GM23338 (cell line): ENCODE measurements around the gene TULP1. TPM values are rescaled to one million over a fixed set of nuclear protein-coding genes. Genes with fewer than 3 reads are reported as not detected.

Experiments used
- ATAC-seq: fragments of 200-7000 bp; cut with Tn5 transposase; 3 replicates; pipeline ENCODE4 v1.9.1; 2020
- DNase-seq: peaks from one replicate; pipeline ENCODE4 v3.0.0-alpha.2; 2015; ENCODE audit warnings: low spot score
- H2AFZ ChIP-seq: fragments of 200-600 bp; sonication (generic); 2 replicates; pipeline ENCODE4 v1.8.0; 2016; ENCODE audit warnings: antibody characterized with exemption, mild to moderate bottlenecking, moderate library complexity
- H3F3A ChIP-seq: fragments of 200-600 bp; sonication (generic); replicated peaks from 2 replicates; pipeline ENCODE4 v1.8.0; 2017; ENCODE audit warnings: antibody characterized with exemption, mixed run types, low read depth
- H3K27ac ChIP-seq: fragments of 200-600 bp; sonication (generic); 2 replicates; pipeline ENCODE4 v1.6.1; 2016; ENCODE audit warnings: low read depth
- H3K27me3 ChIP-seq: fragments of 200-600 bp; sonication (generic); 2 replicates; pipeline ENCODE4 v1.8.0; 2016; ENCODE audit warnings: mild to moderate bottlenecking, mixed run types, moderate library complexity; ENCODE audit not compliant: insufficient read depth
- H3K36me3 ChIP-seq: fragments of 200-600 bp; sonication (generic); 2 replicates; pipeline ENCODE4 v1.8.0; 2016; ENCODE audit warnings: mild to moderate bottlenecking; ENCODE audit not compliant: insufficient read depth
- H3K4me1 ChIP-seq: fragments of 200-600 bp; sonication (generic); 2 replicates; pipeline ENCODE4 v1.8.0; 2016; ENCODE audit warnings: mild to moderate bottlenecking, moderate library complexity; ENCODE audit not compliant: insufficient read depth
- H3K4me2 ChIP-seq: fragments of 200-600 bp; sonication (generic); 2 replicates; pipeline ENCODE4 v1.7.1; 2017; ENCODE audit warnings: mixed run types
- H3K4me3 ChIP-seq: fragments of 200-600 bp; sonication (generic); 2 replicates; pipeline ENCODE4 v1.6.1; 2016; ENCODE audit warnings: mixed run types
- H3K79me2 ChIP-seq: fragments of 200-600 bp; sonication (generic); replicated peaks from 2 replicates; pipeline ENCODE4 v1.8.0; 2017; ENCODE audit warnings: mild to moderate bottlenecking; ENCODE audit not compliant: insufficient read depth
- H3K9me2 ChIP-seq: fragments of 200-600 bp; sonication (generic); 2 replicates; pipeline ENCODE4 v1.8.0; 2017; ENCODE audit not compliant: insufficient read depth
- H4K20me1 ChIP-seq: fragments of 200-600 bp; sonication (generic); replicated peaks from 2 replicates; pipeline ENCODE4 v1.8.0; 2017; ENCODE audit warnings: mild to moderate bottlenecking; ENCODE audit not compliant: insufficient read depth
- H3K27ac Mint-ChIP-seq: 2 replicates; pipeline ENCODE4 v1.8.0; 2020; ENCODE audit warnings: inconsistent platforms, mild to moderate bottlenecking, moderate library complexity, mixed read lengths
- H3K27me3 Mint-ChIP-seq: 3 replicates; pipeline ENCODE4 v1.8.0; 2022; ENCODE audit warnings: low read depth, mild to moderate bottlenecking, moderate library complexity, mixed read lengths, inconsistent platforms; ENCODE audit not compliant: insufficient read depth, poor library complexity
- H3K36me3 Mint-ChIP-seq: 3 replicates; pipeline ENCODE4 v1.8.0; 2021; ENCODE audit warnings: low read depth, mild to moderate bottlenecking, inconsistent platforms, moderate library complexity, mixed read lengths
- H3K4me1 Mint-ChIP-seq: 3 replicates; pipeline ENCODE4 v1.8.0; 2020; ENCODE audit warnings: mild to moderate bottlenecking, inconsistent platforms, mixed read lengths
- H3K4me3 Mint-ChIP-seq: 3 replicates; pipeline ENCODE4 v1.8.0; 2021; ENCODE audit warnings: moderate library complexity, mild to moderate bottlenecking, inconsistent platforms, mixed read lengths
- H3K9me3 Mint-ChIP-seq: 3 replicates; pipeline ENCODE4 v1.8.0; 2020; ENCODE audit warnings: moderate library complexity, mild to moderate bottlenecking, inconsistent platforms, mixed read lengths
- CTCF ChIP-seq, 2 experiments: fragments of 200-600 bp in 1 of 2; sonication (generic) in 1 of 2; conservative IDR thresholded peaks; 2 replicates each; pipeline versions ENCODE4 v1.5.1 to v1.6.1; 2016 to 2017; ENCODE audit warnings: antibody characterized with exemption in 2 of 2, low read depth in 2 of 2, mild to moderate bottlenecking in 2 of 2, moderate library complexity in 1 of 2
- EZH2 ChIP-seq: fragments of 200-600 bp; sonication (generic); IDR thresholded peaks from one replicate; pipeline ENCODE4 v1.8.0; 2017; ENCODE audit warnings: antibody characterized with exemption, mild to moderate bottlenecking, low read depth; ENCODE audit not compliant: unreplicated experiment
- JUNB ChIP-seq: IDR thresholded peaks from one replicate; pipeline ENCODE4 v1.6.1; 2016; ENCODE audit warnings: antibody characterized with exemption; ENCODE audit not compliant: unreplicated experiment
- STAT1 ChIP-seq: IDR thresholded peaks from one replicate; pipeline ENCODE4 v1.6.1; 2016; ENCODE audit warnings: antibody characterized with exemption; ENCODE audit not compliant: unreplicated experiment
- ZNF331 ChIP-seq: fragments of 250-450 bp; sonication (Bioruptor Pico); IDR thresholded peaks from 2 replicates; pipeline ENCODE4 v1.5.0; 2020; ENCODE audit warnings: low read depth, mild to moderate bottlenecking, moderate library complexity
- ZNF462 ChIP-seq: fragments of 250-450 bp; sonication (Bioruptor Pico); IDR thresholded peaks from 2 replicates; pipeline ENCODE4 v1.5.0; 2020; ENCODE audit warnings: mild to moderate bottlenecking, moderate library complexity
- polyA plus RNA-seq: library from polyadenylated mRNA; unstranded; fragments of >200 nt; fragmentation: Nextera tagmentation; extraction: Ambion mirVana; gene quantifications from 2 replicates; pipeline ENCODE4 v1.2.1, GENCODE V29; 2016
- total RNA-seq: library from RNA; depleted of rRNA; stranded (reverse); fragments of >200 nt; shearing (Covaris generic); gene quantifications from 2 replicates; pipeline ENCODE4 v1.2.3, GENCODE V29; 2014
- TF ChIP-seq, protein P1 (sequence below): IDR thresholded peaks from one replicate; pipeline ENCODE4 v1.6.1; 2018; ENCODE audit warnings: antibody characterized with exemption; ENCODE audit not compliant: unreplicated experiment

The TULP1 gene
- total and polyA plus RNA-seq, 2 experiments from 2014 or later = 3.0 to 3.8 TPM

- TF ChIP-seq CTCF (conservative IDR thresholded peaks at IDR 0.05; ENCODE audit: low read depth in 2 of 2) (no peak), ZNF331 (CRISPR knock-in tag) (no peak), STAT1 (no peak), EZH2 (no peak), JUNB (no peak)
- TF ChIP-seq, protein P1, sequence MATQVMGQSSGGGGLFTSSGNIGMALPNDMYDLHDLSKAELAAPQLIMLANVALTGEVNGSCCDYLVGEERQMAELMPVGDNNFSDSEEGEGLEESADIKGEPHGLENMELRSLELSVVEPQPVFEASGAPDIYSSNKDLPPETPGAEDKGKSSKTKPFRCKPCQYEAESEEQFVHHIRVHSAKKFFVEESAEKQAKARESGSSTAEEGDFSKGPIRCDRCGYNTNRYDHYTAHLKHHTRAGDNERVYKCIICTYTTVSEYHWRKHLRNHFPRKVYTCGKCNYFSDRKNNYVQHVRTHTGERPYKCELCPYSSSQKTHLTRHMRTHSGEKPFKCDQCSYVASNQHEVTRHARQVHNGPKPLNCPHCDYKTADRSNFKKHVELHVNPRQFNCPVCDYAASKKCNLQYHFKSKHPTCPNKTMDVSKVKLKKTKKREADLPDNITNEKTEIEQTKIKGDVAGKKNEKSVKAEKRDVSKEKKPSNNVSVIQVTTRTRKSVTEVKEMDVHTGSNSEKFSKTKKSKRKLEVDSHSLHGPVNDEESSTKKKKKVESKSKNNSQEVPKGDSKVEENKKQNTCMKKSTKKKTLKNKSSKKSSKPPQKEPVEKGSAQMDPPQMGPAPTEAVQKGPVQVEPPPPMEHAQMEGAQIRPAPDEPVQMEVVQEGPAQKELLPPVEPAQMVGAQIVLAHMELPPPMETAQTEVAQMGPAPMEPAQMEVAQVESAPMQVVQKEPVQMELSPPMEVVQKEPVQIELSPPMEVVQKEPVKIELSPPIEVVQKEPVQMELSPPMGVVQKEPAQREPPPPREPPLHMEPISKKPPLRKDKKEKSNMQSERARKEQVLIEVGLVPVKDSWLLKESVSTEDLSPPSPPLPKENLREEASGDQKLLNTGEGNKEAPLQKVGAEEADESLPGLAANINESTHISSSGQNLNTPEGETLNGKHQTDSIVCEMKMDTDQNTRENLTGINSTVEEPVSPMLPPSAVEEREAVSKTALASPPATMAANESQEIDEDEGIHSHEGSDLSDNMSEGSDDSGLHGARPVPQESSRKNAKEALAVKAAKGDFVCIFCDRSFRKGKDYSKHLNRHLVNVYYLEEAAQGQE = no peak
These were observed 6.7 kb downstream of the TULP1 start (continued) for GRCh38 chr6:35505999-35506412.

DNA sequence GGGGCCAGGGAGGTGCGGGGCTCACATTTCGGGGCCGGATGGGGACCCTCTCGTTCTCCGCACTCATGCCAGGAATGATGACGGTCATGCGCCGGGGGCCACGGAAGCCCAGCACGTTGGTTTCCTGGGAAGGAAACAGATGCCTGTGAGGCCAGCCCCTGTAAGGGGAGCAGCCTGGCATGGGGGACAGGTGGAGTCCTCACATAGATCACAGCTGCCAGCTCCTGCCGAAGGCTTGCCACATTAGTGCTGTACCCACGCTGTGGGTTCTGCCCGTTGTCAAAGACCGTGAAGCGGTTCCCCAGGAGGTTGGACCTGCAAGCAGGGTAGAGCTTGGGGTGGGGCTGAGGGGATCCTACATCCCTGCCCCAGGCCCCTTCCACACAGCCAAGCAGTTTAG, 9.2 kb downstream of the TULP1 start:
- no peak for DNase-seq
- H3K27me3 ChIP-seq = peaks cover 21% of the 10 kb centered on the region; the same call in 1 of the 2 replicates
- no peaks in the 10 kb centered on the region for H4K20me1 ChIP-seq
- H3K4me1 Mint-ChIP-seq = peaks cover 49% of the 10 kb centered on the region
- H3K4me3 Mint-ChIP-seq = no peak overlapping the region
- H3K36me3 ChIP-seq = no peaks in the 10 kb centered on the region
- H3K36me3 Mint-ChIP-seq = peaks cover 2% of the 10 kb centered on the region; the same call in 1 of the 3 replicates
- H3K79me2 ChIP-seq = no peaks in the 10 kb centered on the region
- H3K4me3 ChIP-seq = no peak overlapping the region
- peaks cover 22% of the 10 kb centered on the region; the same call in 1 of the 2 replicates for H3F3A ChIP-seq
- no peak overlapping the region for H3K27ac Mint-ChIP-seq
- peaks cover 24% of the 10 kb centered on the region for H3K27me3 Mint-ChIP-seq
- no peak overlapping the region for H3K27ac ChIP-seq
- no peak overlapping the region for H2AFZ ChIP-seq
- no peaks in the 10 kb centered on the region; the same call in 2 of the 3 replicates for H3K9me3 Mint-ChIP-seq
- H3K4me1 ChIP-seq = peaks cover 46% of the 10 kb centered on the region
- H3K9me2 ChIP-seq = no peaks in the 10 kb centered on the region
- ATAC-seq = no peak
- H3K4me2 ChIP-seq = no peak overlapping the region
- TF ChIP-seq JUNB = no peak
- no peak for TF ChIP-seq ZNF462 (CRISPR knock-in tag)
- TF ChIP-seq ZNF331 (CRISPR knock-in tag) = no peak
- no peak for TF ChIP-seq STAT1
- TF ChIP-seq CTCF (conservative IDR thresholded peaks at IDR 0.05; ENCODE audit: low read depth in 2 of 2) = no peak
